H9 (cell line): ENCODE results near the gene L3MBTL1. TPM values are rescaled to one million over a fixed set of nuclear protein-coding genes. Genes with fewer than 3 reads are reported as not detected.
A peak's percentile ranks its signal among the peaks of the same experiment; 100 is the strongest.

ENCODE experiments used
- DNase-seq: peaks from one replicate; pipeline ENCODE4 v3.0.0-alpha.2; 2017
- H2AFZ ChIP-seq: one replicate; pipeline ENCODE4 v1.6.1; 2013; ENCODE audit warnings: mild to moderate bottlenecking, low read length, control low read depth, moderate library complexity
- H2AK5ac ChIP-seq: 2 replicates; pipeline ENCODE4 v1.6.1; 2013; ENCODE audit warnings: low read length, control low read depth, mixed read lengths; ENCODE audit not compliant: insufficient read length
- H2BK120ac ChIP-seq: one replicate; pipeline ENCODE4 v1.6.1; 2013; ENCODE audit warnings: low read depth, mild to moderate bottlenecking, low read length, control low read depth, inconsistent platforms; ENCODE audit not compliant: poor library complexity, severe bottlenecking
- H2BK12ac ChIP-seq: 2 replicates; pipeline ENCODE4 v1.6.1; 2013; ENCODE audit warnings: low read length, control low read depth, mixed read lengths, low read depth; ENCODE audit not compliant: insufficient read length
- H2BK15ac ChIP-seq: 2 replicates; pipeline ENCODE4 v1.6.1; 2013; ENCODE audit warnings: low read depth, low read length, control low read depth
- H2BK20ac ChIP-seq: one replicate; pipeline ENCODE4 v1.6.1; 2013; ENCODE audit warnings: low read depth, mild to moderate bottlenecking, low read length, control low read depth, inconsistent platforms; ENCODE audit not compliant: poor library complexity, severe bottlenecking
- H2BK5ac ChIP-seq: 2 replicates; pipeline ENCODE4 v1.6.1; 2013; ENCODE audit warnings: low read length, control low read depth, mixed read lengths; ENCODE audit not compliant: insufficient read length
- H3K14ac ChIP-seq: 2 replicates; pipeline ENCODE4 v1.6.1; 2013; ENCODE audit warnings: low read length, control low read depth; ENCODE audit not compliant: insufficient read depth
- H3K18ac ChIP-seq: 2 replicates; pipeline ENCODE4 v1.6.1; 2013; ENCODE audit warnings: low read depth, mild to moderate bottlenecking, mixed read lengths, low read length, control low read depth; ENCODE audit not compliant: insufficient read length
- H3K23ac ChIP-seq: 2 replicates; pipeline ENCODE4 v1.6.1; 2013; ENCODE audit warnings: low read length, control low read depth, mixed read lengths, low read depth; ENCODE audit not compliant: insufficient read length
- H3K23me2 ChIP-seq: 2 replicates; pipeline ENCODE4 v1.6.1; 2013; ENCODE audit warnings: low read depth, mild to moderate bottlenecking, mixed read lengths, low read length, control low read depth; ENCODE audit not compliant: insufficient read length, poor library complexity, severe bottlenecking
- H3K27ac ChIP-seq: 2 replicates; pipeline ENCODE4 v1.5.1; 2013; ENCODE audit warnings: low read length, control low read depth, mixed read lengths, low read depth; ENCODE audit not compliant: insufficient read length
- H3K27me3 ChIP-seq: 2 replicates; pipeline ENCODE4 v1.6.1; 2013; ENCODE audit warnings: low read length, control low read depth, inconsistent platforms; ENCODE audit not compliant: insufficient read depth
- H3K4ac ChIP-seq: 2 replicates; pipeline ENCODE4 v1.6.1; 2013; ENCODE audit warnings: low read depth, mild to moderate bottlenecking, control low read depth, inconsistent platforms, low read length, moderate library complexity
- H3K4me1 ChIP-seq: 2 replicates; pipeline ENCODE4 v1.6.1; 2013; ENCODE audit warnings: low read length, control low read depth, inconsistent platforms; ENCODE audit not compliant: insufficient read depth
- H3K4me2 ChIP-seq: 2 replicates; pipeline ENCODE4 v1.6.1; 2013; ENCODE audit warnings: low read length, control low read depth, mixed read lengths; ENCODE audit not compliant: insufficient read length, insufficient read depth
- H3K56ac ChIP-seq: 2 replicates; pipeline ENCODE4 v1.6.1; 2013; ENCODE audit warnings: low read depth, mild to moderate bottlenecking, mixed read lengths, low read length, control low read depth; ENCODE audit not compliant: insufficient read length
- H3K79me1 ChIP-seq: 2 replicates; pipeline ENCODE4 v1.6.1; 2013; ENCODE audit warnings: low read depth, mild to moderate bottlenecking, moderate library complexity, low read length, control low read depth, inconsistent platforms; ENCODE audit not compliant: insufficient read depth, poor library complexity, severe bottlenecking
- H3K79me2 ChIP-seq: 2 replicates; pipeline ENCODE4 v1.6.1; 2013; ENCODE audit warnings: low read length, control low read depth, inconsistent platforms; ENCODE audit not compliant: insufficient read depth
- H3K9ac ChIP-seq: 2 replicates; pipeline ENCODE4 v1.6.1; 2013; ENCODE audit warnings: low read length, control low read depth, mixed read lengths; ENCODE audit not compliant: insufficient read length; ENCODE audit errors: extremely low read depth
- H3K9me3 ChIP-seq: one replicate; pipeline ENCODE4 v1.6.1; 2013; ENCODE audit warnings: low read depth, low read length, inconsistent platforms; ENCODE audit not compliant: control insufficient read depth
- H3T11ph ChIP-seq: one replicate; pipeline ENCODE4 v1.6.1; 2013; ENCODE audit warnings: mild to moderate bottlenecking, low read length, control low read depth, inconsistent platforms
- H4K20me1 ChIP-seq: one replicate; pipeline ENCODE4 v1.6.1; 2013; ENCODE audit not compliant: control insufficient read depth, insufficient read length, insufficient read depth
- H4K5ac ChIP-seq: 2 replicates; pipeline ENCODE4 v1.6.1; 2013; ENCODE audit warnings: low read depth, mild to moderate bottlenecking, mixed read lengths, low read length, control low read depth; ENCODE audit not compliant: insufficient read length
- H4K8ac ChIP-seq: replicated peaks from 2 replicates; pipeline ENCODE4 v1.6.1; 2013; ENCODE audit warnings: low read length, control low read depth, mixed read lengths, low read depth; ENCODE audit not compliant: insufficient read length
- H4K91ac ChIP-seq: 2 replicates; pipeline ENCODE4 v1.6.1; 2013; ENCODE audit warnings: low read depth, mild to moderate bottlenecking, moderate library complexity, mixed read lengths, low read length, control low read depth; ENCODE audit not compliant: insufficient read length
- H3K27ac Mint-ChIP-seq, 3 experiments: 2 replicates in 2 of 3; 3 replicates in 1 of 3; pipeline ENCODE4 v1.8.0; 2020 to 2021; ENCODE audit warnings: mixed read lengths in 3 of 3, mild to moderate bottlenecking in 1 of 3, moderate library complexity in 1 of 3
- H3K27me3 Mint-ChIP-seq: 2 replicates; pipeline ENCODE4 v1.8.0; 2021; ENCODE audit warnings: low read depth, mild to moderate bottlenecking, moderate library complexity, mixed read lengths
- H3K36me3 Mint-ChIP-seq, 3 experiments: 2 replicates in 2 of 3; 3 replicates in 1 of 3; pipeline ENCODE4 v1.8.0; 2020 to 2021; ENCODE audit warnings: low read depth in 3 of 3, mixed read lengths in 3 of 3; ENCODE audit not compliant: insufficient read depth in 1 of 3
- H3K4me1 Mint-ChIP-seq, 2 experiments: 2 replicates each; pipeline ENCODE4 v1.8.0; 2020; ENCODE audit warnings: mixed read lengths in 2 of 2
- H3K4me3 Mint-ChIP-seq, 2 experiments: 2 replicates in 1 of 2; 3 replicates in 1 of 2; pipeline ENCODE4 v1.8.0; 2020 to 2021; ENCODE audit warnings: mild to moderate bottlenecking in 2 of 2, mixed read lengths in 2 of 2, moderate library complexity in 1 of 2
- H3K9me3 Mint-ChIP-seq, 2 experiments: 2 replicates in 1 of 2; 3 replicates in 1 of 2; pipeline ENCODE4 v1.8.0; 2020; ENCODE audit warnings: mild to moderate bottlenecking in 2 of 2, mixed read lengths in 2 of 2, moderate library complexity in 1 of 2
- CTCF ChIP-seq: fragments of 200-600 bp; sonication (generic); conservative IDR thresholded peaks from 3 replicates; pipeline ENCODE4 v1.8.0; 2021; ENCODE audit warnings: antibody characterized with exemption, mild to moderate bottlenecking
- WGBS: extraction: QIAGEN DNeasy Blood & Tissue Kit; methylation state at CpG from one replicate; pipeline ENCODE4 v1.1.7; 2013; ENCODE audit warnings: missing lambda C conversion rate, low lambda C conversion rate, mixed read lengths; ENCODE audit not compliant: insufficient read length; ENCODE audit errors: extremely low coverage; 5-methylcytosine and 5-hydroxymethylcytosine counted together
- total RNA-seq: library from RNA; stranded (reverse); gene quantifications from 2 replicates; pipeline ENCODE4 v1.2.1, GENCODE V29; 2021

The L3MBTL1 gene
- total RNA-seq, 1 experiment from 2014 or later = 19.9 TPM

- Mint-ChIP-seq H3K4me3 (peak overlapping the region; percentile 70 to 86), H3K4me1 (peaks cover 11 to 20% of the 10 kb centered on the region in 2 experiments), H3K9me3 (no peaks in the 10 kb centered on the region), H3K27ac (peak overlapping the region; percentile 40 to 84 (median 84); a peak in 4 of 7 replicates), H3K36me3 (no peaks in the 10 kb centered on the region), H3K27me3 (peaks cover 33% of the 10 kb centered on the region)
- Histone ChIP-seq H3K79me2 (no peaks in the 10 kb centered on the region), H3T11ph (no peak overlapping the region), H3K9me3 (no peaks in the 10 kb centered on the region), H3K4ac (no peak overlapping the region), H2BK12ac (no peak overlapping the region), H4K91ac (no peak overlapping the region), H4K8ac (no peak overlapping the region), H3K18ac (no peak overlapping the region), H3K79me1 (no peaks in the 10 kb centered on the region), H3K23me2 (peaks cover 13% of the 10 kb centered on the region), H3K27me3 (peaks cover 7% of the 10 kb centered on the region; the same call in 1 of the 2 replicates), H2BK120ac (no peak overlapping the region), H4K20me1 (no peaks in the 10 kb centered on the region), H2AFZ (no peak overlapping the region), H3K23ac (no peak overlapping the region), H3K27ac (no peak overlapping the region), H2BK15ac (no peak overlapping the region), H3K9ac (no peak overlapping the region), H2AK5ac (no peak overlapping the region), H3K14ac (no peak overlapping the region), H3K4me1 (no peaks in the 10 kb centered on the region), H2BK5ac (no peak overlapping the region), H3K4me2 (peak overlapping the region; percentile 34), H4K5ac (no peak overlapping the region), H3K56ac (no peak overlapping the region), H2BK20ac (no peak overlapping the region)
- TF ChIP-seq CTCF = peak; percentile 50
- peak; percentile 94 for DNase-seq
- WGBS = no CpG with 5 or more reads among the region's 11 CpGs
Measured at GRCh38 chr20:43508604-43509040, 1.1 kb downstream of the L3MBTL1 start.
